A172 (cell line): Measurements from ENCODE around the gene CNTN6. TPM values are rescaled to one million over a fixed set of nuclear protein-coding genes. Genes with fewer than 3 reads are reported as not detected.

Experiments
- DNase-seq: peaks from one replicate; pipeline ENCODE4 v3.0.0-alpha.2; 2015; ENCODE audit warnings: low spot score
- total RNA-seq: library from RNA; depleted of rRNA; stranded (reverse); fragments of >200 nt; shearing (Covaris generic); gene quantifications from 2 replicates; pipeline ENCODE4 v1.2.3, GENCODE V29; 2014

The CNTN6 gene
- total RNA-seq, 1 experiment from 2014 or later = not detected

DNA sequence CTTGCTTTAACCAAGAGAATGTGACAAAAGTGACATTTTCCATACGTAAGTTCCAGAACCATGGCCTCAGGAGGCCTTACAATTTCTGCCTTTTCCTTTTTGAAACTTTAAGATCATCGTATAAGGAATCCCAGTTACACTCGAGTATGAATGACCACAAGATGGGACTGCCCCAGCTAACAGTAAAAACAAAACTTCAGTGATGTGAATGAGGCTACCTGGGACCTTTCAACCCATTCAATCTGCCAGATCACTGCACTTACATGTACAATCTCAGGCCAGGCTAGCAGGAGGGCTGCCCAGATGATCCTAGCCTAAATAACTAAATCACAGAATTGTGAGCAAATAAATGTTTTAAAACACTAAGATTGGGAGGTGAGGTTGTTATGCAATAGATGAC is 328.8 kb downstream of the CNTN6 start:
- DNase-seq = no peak

DNA sequence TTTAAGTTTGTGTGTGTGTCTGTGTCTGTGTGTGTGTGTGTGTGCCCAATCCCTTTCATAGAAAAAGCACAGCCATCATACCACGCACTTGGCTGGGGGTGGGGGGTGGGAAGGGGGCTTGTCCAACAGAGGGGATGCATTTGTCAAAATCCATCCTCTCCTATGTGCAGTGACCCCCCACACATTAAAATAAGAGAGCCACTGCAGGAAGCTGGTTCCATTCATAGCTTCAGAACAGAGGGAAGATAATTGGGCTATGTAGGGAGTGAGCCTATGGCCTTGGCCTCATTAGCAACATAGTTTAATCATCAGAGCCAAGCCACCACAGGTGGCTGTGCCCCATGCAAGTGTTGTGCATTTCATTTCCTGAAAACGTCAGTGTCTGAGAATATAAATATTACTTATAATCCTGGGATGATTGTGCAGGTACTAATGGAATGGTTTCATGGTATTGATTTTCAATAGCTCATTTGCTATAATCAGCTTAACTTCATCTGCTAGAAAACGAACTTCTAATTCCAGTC is 330.8 kb downstream of the CNTN6 start:
- no peak for DNase-seq

DNA sequence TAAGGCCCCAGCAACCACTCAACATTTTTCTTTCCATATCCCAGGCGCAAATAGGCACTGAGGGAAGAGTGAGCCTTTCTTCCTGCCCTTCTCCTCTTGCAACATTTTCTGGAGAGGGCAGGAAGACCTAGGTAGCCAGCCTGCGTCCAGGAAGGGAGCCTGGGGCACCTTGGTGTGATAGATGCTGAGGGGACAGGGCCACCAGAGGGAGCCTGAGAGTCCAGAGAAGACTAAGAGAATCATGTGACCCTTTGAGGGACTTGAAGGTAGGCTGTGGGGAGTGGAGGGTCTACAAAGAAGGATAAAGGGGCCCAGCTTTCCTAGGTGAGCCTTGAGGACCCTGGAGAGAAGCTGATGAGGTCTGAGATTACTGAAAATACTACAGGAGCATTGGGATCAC is 346.6 kb downstream of the CNTN6 start:
- no peak for DNase-seq

DNA sequence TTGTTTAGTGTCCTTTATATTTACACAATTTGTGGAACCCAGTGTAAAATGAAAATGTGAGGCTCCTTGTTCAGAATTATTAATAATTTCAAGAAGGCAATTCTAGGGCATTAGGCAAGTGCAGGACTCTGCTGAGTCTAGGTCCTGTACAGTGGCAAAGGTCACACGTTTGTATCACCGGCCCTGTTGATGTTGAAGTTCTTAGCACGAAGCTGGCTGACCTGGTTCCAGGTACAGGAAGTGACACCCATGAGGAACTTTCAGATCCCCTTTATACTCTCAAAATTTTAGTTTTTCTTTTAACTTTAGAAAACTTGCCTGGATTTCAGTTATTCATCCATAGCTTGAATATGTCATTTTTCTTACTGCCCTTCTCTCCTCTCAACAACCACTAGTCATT is 349.4 kb downstream of the CNTN6 start:
- no peak for DNase-seq

- no peak for DNase-seq
Measured at GRCh38 chr3:1444195-1444594, 351.4 kb downstream of the CNTN6 start.

- no peak for DNase-seq
Measured at GRCh38 chr3:1446531-1446930, 353.7 kb downstream of the CNTN6 start.

DNA sequence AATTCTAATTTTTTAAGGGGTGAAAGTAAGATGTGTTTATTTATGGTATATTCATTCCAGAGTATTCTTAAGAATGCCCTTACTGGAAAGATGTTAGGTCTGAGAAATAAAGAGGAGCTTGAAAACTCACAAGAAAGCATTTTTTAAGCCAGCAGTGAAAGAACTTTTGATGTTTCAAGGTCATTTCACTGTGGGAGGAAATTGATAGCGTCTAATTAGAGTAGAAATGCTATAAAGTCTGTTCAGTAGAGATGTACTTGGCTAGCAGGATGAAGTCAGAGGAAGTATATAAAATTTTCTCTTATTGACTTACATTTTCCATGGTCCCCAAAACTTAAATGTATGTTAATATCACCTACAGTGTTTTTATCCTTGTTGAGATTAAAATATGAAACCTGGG is 354.6 kb downstream of the CNTN6 start:
- DNase-seq = no peak

DNA sequence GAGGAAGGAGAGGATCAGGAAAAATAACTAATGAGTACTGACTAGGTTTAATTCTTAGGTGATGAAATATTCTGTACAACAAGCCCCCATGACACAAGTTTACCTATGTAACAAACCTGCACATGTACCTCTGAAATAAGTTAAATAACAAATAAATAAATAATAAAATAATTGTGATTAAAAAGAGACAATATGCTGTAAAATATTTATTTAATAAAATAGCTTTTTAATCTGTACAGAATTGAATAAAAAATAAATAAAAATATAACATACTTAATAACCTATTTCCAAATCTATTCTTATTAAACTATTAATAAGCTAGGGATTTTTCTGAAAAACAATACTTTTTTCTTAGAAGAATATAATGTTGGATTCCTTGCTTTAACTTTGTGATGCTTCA is 355.6 kb downstream of the CNTN6 start:
- DNase-seq = no peak
